BLaER1 (cell line): Measurements from ENCODE around the gene CNFN.
A peak's percentile ranks its signal among the peaks of the same experiment; 100 is the strongest.

Source experiments
- H3K27ac ChIP-seq: shearing (Covaris generic); formaldehyde crosslinking; 2 replicates; pipeline ENCODE4 v1.8.1; 2022
- H3K27me3 ChIP-seq: shearing (Covaris generic); formaldehyde crosslinking; 2 replicates; pipeline ENCODE4 v1.8.1; 2022
- H3K36me3 ChIP-seq: shearing (Covaris generic); formaldehyde crosslinking; 2 replicates; pipeline ENCODE4 v1.8.1; 2022
- H3K4me1 ChIP-seq: shearing (Covaris generic); formaldehyde crosslinking; 2 replicates; pipeline ENCODE4 v1.8.1; 2022
- H3K4me2 ChIP-seq: shearing (Covaris generic); formaldehyde crosslinking; 2 replicates; pipeline ENCODE4 v1.8.1; 2022
- H3K4me3 ChIP-seq: shearing (Covaris generic); formaldehyde crosslinking; 2 replicates; pipeline ENCODE4 v1.8.1; 2022
- H3K9ac ChIP-seq: shearing (Covaris generic); formaldehyde crosslinking; 2 replicates; pipeline ENCODE4 v1.8.1; 2022
- H3K9me3 ChIP-seq: shearing (Covaris generic); formaldehyde crosslinking; 2 replicates; pipeline ENCODE4 v1.8.1; 2022
- H4K20me1 ChIP-seq: shearing (Covaris generic); formaldehyde crosslinking; 2 replicates; pipeline ENCODE4 v1.8.1; 2022
- Cebpa-rat ChIP-seq: shearing (Covaris generic); IDR thresholded peaks from 2 replicates; pipeline ENCODE4 v1.8.1; 2022

Gene CNFN

DNA sequence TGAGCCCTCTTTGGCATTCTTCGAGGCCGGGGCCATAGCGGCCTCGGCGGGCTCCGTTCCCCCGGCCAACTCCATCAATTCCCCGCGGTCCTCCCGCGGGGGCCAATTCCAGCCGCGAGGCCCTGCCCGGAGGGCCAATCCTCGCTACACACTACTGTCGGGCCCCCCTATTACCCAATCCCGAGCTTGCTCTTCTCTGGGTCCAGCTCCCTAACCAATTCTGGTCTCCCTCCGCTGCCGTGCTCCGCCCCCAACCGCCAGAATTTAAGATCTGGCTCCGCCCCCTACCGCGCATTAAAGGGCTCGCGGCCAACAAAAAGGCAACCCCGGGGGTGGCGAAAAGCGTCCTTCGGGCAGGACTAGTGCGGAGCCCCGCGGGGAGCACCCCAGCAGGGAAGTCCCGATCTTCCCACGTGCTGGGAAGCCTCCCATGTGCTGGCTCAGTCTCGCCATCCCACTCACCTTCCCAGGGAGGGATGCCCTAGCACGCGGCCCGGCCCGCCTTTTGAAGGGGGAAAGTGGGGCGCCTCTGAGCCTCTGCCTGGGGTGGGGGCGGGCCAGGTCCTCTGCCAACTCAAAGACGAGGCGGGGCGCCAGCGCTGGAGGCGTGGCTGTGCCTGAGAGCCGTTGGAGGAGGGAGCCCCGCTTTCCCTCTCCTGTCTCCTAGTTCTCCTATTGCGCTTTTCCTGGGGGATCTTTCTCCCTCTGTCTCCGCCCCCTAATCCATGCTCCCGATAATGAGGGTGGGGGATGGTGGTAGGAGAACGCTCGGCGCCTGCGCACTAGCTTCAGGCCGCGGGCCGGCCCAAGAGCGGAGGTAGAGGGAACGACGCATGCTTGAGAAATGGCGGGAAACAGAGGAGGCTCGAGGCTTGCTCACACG is 33.6 kb upstream of the CNFN start:
- peaks cover 1% of the 10 kb centered on the region; the same call in 1 of the 2 replicates for H3K36me3 ChIP-seq
- peak overlapping the region; percentile 88 for H3K4me2 ChIP-seq
- H4K20me1 ChIP-seq: peaks cover 39% of the 10 kb centered on the region
- H3K4me3 ChIP-seq: peak overlapping the region; percentile 85
- peak; percentile 75 for TF ChIP-seq Cebpa-rat
- peak overlapping the region; percentile 83 for H3K27ac ChIP-seq
- H3K9ac ChIP-seq: peak overlapping the region; percentile 83
- no peaks in the 10 kb centered on the region for H3K9me3 ChIP-seq
- H3K27me3 ChIP-seq: no peaks in the 10 kb centered on the region
- peaks cover 58% of the 10 kb centered on the region for H3K4me1 ChIP-seq

DNA sequence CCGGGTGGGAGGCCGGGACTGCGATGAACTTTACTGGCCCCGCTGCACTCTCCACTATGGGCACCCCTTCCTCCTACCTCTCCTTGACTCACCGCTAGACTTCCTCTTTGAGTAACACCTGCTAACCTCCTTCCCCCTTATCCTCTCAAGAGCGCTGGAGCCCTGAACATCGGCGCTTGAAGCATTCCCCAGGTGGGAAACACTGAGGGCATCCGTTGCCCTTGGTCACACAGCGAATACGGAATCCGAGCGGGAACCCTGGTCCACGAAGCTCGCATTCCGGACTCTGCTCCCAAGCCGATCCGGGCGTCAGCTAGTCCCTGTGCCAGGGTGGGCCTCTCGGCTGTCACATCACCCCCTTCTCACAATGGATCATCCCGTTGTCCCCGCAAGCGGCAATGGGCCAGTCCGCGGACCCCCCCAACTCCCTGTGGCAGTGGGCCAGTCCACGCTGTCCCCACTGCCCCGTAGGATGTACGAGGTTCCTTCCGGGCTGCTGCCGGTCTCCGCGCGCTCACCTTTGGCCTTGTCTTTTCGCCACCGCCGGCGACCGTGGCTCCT is 32.9 kb upstream of the CNFN start:
- H3K9ac ChIP-seq: peak overlapping the region; percentile 83
- H3K9me3 ChIP-seq: no peaks in the 10 kb centered on the region

DNA sequence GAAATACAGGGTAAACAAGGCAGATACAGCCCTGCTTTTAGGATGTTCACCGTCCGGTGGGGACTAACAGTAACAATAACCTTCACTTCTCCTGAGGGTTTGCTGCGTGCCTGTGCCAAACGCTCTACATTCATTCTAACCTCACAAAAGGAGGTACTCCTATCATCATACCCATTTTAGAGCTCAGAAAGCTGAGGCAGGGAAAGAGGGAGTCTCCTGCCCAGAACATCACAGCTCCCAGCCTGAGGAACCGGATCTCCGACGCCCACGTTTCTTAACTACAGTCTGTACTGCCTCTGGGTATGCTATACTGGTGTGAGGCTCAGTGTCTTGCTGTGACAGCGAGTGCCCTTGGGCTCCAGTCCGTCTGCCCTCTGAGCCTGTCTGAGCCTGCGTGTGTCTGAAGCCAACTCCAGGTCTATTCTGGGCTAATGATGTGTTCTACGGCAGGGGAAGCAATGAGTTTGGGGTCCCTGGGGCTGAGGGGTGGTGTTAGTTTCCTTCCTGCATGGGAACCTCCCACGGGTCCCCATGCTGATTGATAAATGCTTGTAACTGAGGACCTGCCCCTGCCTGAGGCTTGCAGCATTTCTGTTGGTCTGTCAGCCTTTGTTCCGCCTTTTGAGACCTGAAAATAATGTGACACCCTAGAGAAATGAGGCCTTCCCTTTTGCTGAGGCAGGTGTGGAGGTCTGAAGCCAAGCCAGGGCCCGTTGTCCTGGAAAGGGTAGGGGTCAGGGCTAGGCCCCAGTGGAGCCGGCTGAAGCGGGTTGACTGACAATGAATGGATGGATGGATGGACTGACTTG is 32.2 kb upstream of the CNFN start:
- peak overlapping the region; percentile 83 for H3K27ac ChIP-seq
- peaks cover 14% of the 10 kb centered on the region for H3K36me3 ChIP-seq
- H4K20me1 ChIP-seq: peaks cover 49% of the 10 kb centered on the region
- peaks cover 58% of the 10 kb centered on the region for H3K4me1 ChIP-seq
- H3K9ac ChIP-seq: peak overlapping the region; percentile 83
- H3K4me3 ChIP-seq: peak overlapping the region; percentile 85
- TF ChIP-seq Cebpa-rat: no peak
- peak overlapping the region; percentile 88 for H3K4me2 ChIP-seq
- no peaks in the 10 kb centered on the region for H3K9me3 ChIP-seq
- H3K27me3 ChIP-seq: no peaks in the 10 kb centered on the region

More for the DNA sequence above, 32.9 kb upstream of the CNFN start:
- Histone ChIP-seq H3K4me1 (peaks cover 58% of the 10 kb centered on the region), H3K36me3 (peaks cover 8% of the 10 kb centered on the region), H3K4me2 (peak overlapping the region; percentile 88), H3K27me3 (no peaks in the 10 kb centered on the region), H3K4me3 (peak overlapping the region; percentile 85), H3K27ac (peak overlapping the region; percentile 83), H4K20me1 (peaks cover 46% of the 10 kb centered on the region)
- no peak for TF ChIP-seq Cebpa-rat

- Histone ChIP-seq H3K4me3 (peak overlapping the region; percentile 85; the same call in 1 of the 2 replicates), H3K4me1 (peaks cover 51% of the 10 kb centered on the region), H3K4me2 (peak overlapping the region; percentile 88), H3K27me3 (no peaks in the 10 kb centered on the region), H3K36me3 (peaks cover 18% of the 10 kb centered on the region), H3K9ac (peak overlapping the region; percentile 83), H4K20me1 (peaks cover 50% of the 10 kb centered on the region), H3K9me3 (no peaks in the 10 kb centered on the region), H3K27ac (peak overlapping the region; percentile 27; the same call in 1 of the 2 replicates)
- no peak for TF ChIP-seq Cebpa-rat
Observed at GRCh38 chr19:42421591-42422031, 31.5 kb upstream of the CNFN start.

DNA sequence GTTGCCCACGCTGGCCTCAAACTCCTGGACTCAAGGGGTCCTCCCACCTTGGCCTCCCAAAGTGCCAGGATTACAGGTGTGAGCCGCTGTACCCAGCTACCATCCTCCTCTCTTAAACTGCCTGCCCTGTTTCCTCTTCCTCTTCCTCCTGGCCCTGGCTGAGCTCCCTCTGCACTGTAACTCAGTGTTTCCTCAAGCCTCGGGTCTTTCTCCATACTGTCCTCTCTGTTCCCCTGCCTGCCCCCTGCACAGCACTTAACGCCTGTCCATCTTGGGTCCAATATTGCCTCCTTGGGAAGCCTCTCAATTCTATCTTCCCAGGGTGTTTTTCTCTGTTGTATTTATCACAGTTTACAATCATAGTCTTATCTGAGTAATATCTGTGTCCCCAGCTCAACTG is 31.0 kb upstream of the CNFN start:
- no peak overlapping the region for H3K4me3 ChIP-seq
- peak overlapping the region; percentile 27; the same call in 1 of the 2 replicates for H3K27ac ChIP-seq
- no peak for TF ChIP-seq Cebpa-rat
- peak overlapping the region; percentile 60 for H3K9ac ChIP-seq
- peaks cover 47% of the 10 kb centered on the region for H3K4me1 ChIP-seq
- H3K36me3 ChIP-seq: peaks cover 23% of the 10 kb centered on the region
- peaks cover 55% of the 10 kb centered on the region for H4K20me1 ChIP-seq
- H3K27me3 ChIP-seq: no peaks in the 10 kb centered on the region
- H3K9me3 ChIP-seq: no peaks in the 10 kb centered on the region
- H3K4me2 ChIP-seq: peak overlapping the region; percentile 88

GRCh38 chr19:42420055-42420544 is 30.0 kb upstream of the CNFN start:
- no peaks in the 10 kb centered on the region for H3K9me3 ChIP-seq
- peak overlapping the region; percentile 88; the same call in 1 of the 2 replicates for H3K4me2 ChIP-seq
- peaks cover 26% of the 10 kb centered on the region for H3K36me3 ChIP-seq
- TF ChIP-seq Cebpa-rat: no peak
- peaks cover 62% of the 10 kb centered on the region for H4K20me1 ChIP-seq
- H3K4me3 ChIP-seq: no peak overlapping the region
- H3K27me3 ChIP-seq: no peaks in the 10 kb centered on the region
- no peak overlapping the region for H3K9ac ChIP-seq
- peaks cover 47% of the 10 kb centered on the region for H3K4me1 ChIP-seq
- H3K27ac ChIP-seq: no peak overlapping the region

GRCh38 chr19:42419309-42419708 is 29.2 kb upstream of the CNFN start:
- Histone ChIP-seq H3K4me2 (peak overlapping the region; percentile 47; the same call in 1 of the 2 replicates), H3K27me3 (no peaks in the 10 kb centered on the region), H3K9ac (no peak overlapping the region), H3K9me3 (no peaks in the 10 kb centered on the region), H3K36me3 (peaks cover 33% of the 10 kb centered on the region), H3K4me3 (no peak overlapping the region), H3K27ac (no peak overlapping the region; the same call in 1 of the 2 replicates), H3K4me1 (peaks cover 46% of the 10 kb centered on the region), H4K20me1 (peaks cover 62% of the 10 kb centered on the region)
- no peak for TF ChIP-seq Cebpa-rat

DNA sequence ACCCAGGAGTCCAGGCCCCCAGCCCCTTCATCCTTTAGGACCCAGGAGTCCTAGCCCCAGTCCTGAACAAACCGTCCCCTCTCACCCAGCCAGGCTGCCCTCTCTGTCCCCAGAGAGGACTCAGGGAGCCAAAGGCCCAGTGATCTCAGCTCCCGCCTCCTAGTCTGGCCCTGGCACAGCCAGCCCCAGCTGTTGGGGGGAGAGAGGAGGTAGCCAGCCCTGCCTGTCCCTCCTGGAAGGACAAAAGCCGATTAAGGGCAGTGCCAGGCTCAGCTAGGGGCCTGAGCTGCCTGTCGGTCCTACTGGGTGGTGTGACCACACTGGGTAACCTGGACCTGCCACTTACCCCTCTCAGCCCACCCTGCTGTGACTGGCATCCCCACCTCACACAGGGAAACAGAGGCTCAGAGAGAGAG is 22.6 kb upstream of the CNFN start:
- peaks cover 8% of the 10 kb centered on the region; the same call in 1 of the 2 replicates for H3K4me1 ChIP-seq
- peaks cover 76% of the 10 kb centered on the region for H4K20me1 ChIP-seq
- no peak overlapping the region for H3K4me2 ChIP-seq
- H3K27ac ChIP-seq: peak overlapping the region; percentile 41
- peak overlapping the region; percentile 46 for H3K9ac ChIP-seq
- peaks cover 80% of the 10 kb centered on the region for H3K36me3 ChIP-seq
- no peak overlapping the region for H3K4me3 ChIP-seq
- H3K9me3 ChIP-seq: no peaks in the 10 kb centered on the region
- TF ChIP-seq Cebpa-rat: no peak
- no peaks in the 10 kb centered on the region for H3K27me3 ChIP-seq

GRCh38 chr19:42412227-42412626 is 22.1 kb upstream of the CNFN start:
- no peak overlapping the region for H3K4me3 ChIP-seq
- peaks cover 81% of the 10 kb centered on the region for H3K36me3 ChIP-seq
- H4K20me1 ChIP-seq: peaks cover 80% of the 10 kb centered on the region
- no peaks in the 10 kb centered on the region for H3K9me3 ChIP-seq
- no peaks in the 10 kb centered on the region for H3K27me3 ChIP-seq
- H3K4me2 ChIP-seq: no peak overlapping the region
- no peak for TF ChIP-seq Cebpa-rat
- H3K27ac ChIP-seq: peak overlapping the region; percentile 41
- H3K9ac ChIP-seq: peak overlapping the region; percentile 46
- peaks cover 8% of the 10 kb centered on the region; the same call in 1 of the 2 replicates for H3K4me1 ChIP-seq
